Stimulated activated CD4-positive, alpha-beta T cell treated with anti-CD3 and anti-CD28 coated beads, Interleukin-1b, Interleukin-23, amount 100 ng/mL, for 48 hours (primary cell): ENCODE measurements around the gene RCSD1.
"Not testable (repeated sequence)": the region's sequence is repeated elsewhere in the genome, so short reads cannot be mapped to it uniquely, and the experiment has no call there.

ENCODE experiments used
- DNase-seq: peaks from one replicate; pipeline ENCODE4 v3.0.0-alpha.2; 2020

RCSD1 gene

GRCh38 chr1:167717351-167717750, 87.3 kb downstream of the RCSD1 start:
- DNase-seq, result no peak

GRCh38 chr1:167718914-167719691, 89.1 kb downstream of the RCSD1 start:
- no peak for DNase-seq

DNA sequence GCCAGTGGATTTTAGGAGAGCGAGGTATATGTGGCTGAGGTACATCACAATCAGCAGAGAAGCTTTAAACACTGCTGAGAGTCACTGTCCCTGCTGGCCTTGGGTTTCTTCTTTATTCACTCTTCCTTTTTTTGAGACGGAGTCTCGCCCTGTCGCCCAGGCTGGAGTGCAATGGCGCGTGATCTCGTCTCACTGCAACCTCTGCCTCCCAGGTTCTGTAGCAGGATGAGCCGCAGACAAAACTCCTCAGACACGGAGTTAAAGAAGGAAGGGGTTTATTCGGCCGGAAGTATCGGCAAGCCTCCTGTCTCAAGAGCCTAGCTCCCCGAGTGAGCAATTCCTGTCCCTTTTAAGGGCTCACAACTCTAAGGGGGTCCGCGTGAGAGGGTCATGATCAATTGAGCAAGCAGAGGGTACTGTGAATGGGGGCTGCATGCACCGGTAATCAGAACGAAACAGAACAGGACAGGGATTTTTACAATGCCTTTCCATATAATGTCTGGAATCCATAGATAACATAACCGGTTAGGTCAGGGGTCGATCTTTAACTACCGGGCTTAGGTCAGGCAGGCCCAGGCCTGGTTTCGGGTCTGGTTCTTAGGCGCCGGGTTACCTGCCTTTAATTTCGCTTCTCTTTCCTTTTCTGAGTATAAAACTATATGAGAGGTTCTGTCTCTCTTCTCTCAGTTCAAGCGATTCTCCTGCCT, 89.8 kb downstream of the RCSD1 start:
- DNase-seq, result not testable (repeated sequence)

GRCh38 chr1:167720965-167721616, 91.1 kb downstream of the RCSD1 start:
- DNase-seq, result no peak

DNA sequence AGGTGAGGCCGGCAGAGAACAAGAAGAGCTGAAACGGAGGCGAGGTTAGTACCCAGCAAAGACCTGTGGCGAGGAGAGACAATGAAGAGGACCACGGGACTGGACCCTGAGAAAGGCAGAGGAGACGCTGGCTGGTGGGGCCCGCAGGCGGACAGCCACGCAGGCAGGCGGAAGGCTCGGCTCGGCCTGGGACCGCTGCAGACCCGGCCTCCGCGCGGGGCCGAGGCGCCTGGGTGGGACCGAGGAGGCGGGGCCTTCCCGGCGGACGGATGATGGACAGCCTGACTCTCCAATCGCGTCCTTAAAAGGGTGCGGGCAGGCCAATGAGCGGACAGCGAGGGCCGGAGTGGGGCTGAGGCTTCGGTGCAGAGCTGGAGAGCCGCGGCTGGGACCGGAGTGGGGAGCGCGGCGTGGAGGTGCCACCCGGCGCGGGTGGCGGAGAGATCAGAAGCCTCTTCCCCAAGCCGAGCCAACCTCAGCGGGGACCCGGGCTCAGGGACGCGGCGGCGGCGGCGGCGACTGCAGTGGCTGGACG, 91.7 kb downstream of the RCSD1 start, which contains the start of gene MPZL1:
MPZL1 (plus strand) TSS at position 366 of the 535 bp plus-strand sequence. CDS start 170 bp downstream, outside the sequence.
- peak; percentile 92 for DNase-seq

GRCh38 chr1:167722152-167722869, 92.3 kb downstream of the RCSD1 start:
- peak; percentile 32 for DNase-seq

DNA sequence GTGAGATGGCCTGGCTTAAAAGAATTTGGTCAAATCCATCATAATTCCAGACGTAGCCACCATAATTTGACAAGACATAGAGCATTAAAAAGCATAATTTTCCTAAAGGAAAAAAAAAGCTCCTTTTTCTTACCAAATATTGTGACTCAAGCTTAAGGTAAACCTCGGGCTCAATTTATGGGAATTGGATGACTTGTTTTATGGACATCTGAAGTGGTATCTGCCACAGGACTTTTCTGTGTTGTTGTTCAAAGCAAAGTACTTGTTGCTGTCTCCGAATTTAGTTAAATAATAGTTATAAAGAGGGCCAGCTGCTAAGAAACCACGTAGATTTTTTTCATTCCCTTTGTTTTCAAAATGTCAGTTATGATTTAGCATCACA, 92.8 kb downstream of the RCSD1 start:
- no peak for DNase-seq

- DNase-seq, result no peak
These were observed 93.8 kb downstream of the RCSD1 start for GRCh38 chr1:167723707-167724323.

DNA sequence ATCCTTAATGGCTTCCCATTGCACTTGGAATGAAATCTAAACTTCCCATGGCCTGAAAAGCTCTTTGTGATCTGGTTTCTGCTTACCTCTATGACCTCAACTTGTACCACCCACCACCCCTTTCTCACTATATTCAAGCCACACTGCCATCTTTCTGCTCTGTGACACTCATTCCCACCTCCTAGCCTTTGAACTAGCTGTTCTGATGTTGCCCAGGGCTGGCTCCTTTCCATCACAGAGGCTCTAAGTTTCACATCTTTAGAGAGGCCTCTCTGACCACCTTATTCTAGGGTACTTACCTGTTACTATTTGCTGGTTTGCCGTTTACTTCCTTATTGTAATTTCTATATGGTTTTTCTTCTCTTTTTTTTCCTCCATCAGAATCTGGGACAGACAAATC, 96.0 kb downstream of the RCSD1 start:
- DNase-seq, result no peak

DNA sequence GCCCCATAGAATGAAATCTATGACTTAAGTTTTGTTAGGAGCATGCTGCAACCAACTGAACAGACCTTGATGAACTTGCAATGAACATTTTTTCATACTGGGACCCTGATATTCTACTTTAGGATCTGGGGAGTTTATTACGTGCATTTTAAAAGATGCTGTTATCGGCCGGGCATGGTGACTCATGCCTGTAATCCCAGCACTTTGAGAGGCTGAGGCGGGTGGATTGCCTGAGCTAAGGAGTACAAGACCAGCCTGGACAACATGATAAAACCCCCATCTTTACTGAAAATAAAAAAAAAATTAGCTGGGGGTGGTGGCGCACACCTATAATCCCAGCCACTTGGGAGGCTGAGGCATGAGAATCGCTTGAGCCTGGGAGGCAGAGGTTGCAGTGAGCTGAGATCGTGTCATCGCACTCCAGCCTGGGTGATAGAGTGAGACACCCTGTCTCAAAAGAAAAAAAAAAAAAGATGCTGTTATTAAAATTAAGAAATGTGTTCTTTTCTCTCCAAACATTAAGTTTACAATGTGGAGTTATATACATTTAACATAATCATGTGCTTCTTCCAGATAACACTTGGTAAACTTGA, 98.9 kb downstream of the RCSD1 start:
- DNase-seq, result no peak

- no peak for DNase-seq
These were observed 104.2 kb downstream of the RCSD1 start for GRCh38 chr1:167734227-167734626.

- no peak for DNase-seq
These were observed 104.8 kb downstream of the RCSD1 start for GRCh38 chr1:167734841-167735240.

GRCh38 chr1:167737169-167737568, 107.1 kb downstream of the RCSD1 start:
- DNase-seq, result no peak

DNA sequence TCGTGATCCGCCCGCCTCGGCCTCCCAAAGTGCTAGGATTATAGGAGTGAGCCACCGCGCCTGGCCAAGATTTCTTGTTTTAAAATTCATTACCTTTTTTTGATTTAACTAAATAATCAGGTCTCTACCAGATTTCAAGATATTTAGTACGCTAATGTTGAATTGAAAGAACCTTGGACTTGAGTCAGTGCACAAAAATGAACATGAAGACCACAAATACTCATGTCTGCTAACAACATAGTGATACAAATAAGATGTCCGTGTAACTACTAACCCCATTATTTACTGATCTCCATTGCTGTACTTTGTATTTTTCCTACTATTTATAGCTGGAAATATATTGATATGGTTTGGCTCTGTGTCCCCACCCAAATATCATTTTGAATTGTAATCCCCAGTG, 108.1 kb downstream of the RCSD1 start:
- DNase-seq, result no peak

DNA sequence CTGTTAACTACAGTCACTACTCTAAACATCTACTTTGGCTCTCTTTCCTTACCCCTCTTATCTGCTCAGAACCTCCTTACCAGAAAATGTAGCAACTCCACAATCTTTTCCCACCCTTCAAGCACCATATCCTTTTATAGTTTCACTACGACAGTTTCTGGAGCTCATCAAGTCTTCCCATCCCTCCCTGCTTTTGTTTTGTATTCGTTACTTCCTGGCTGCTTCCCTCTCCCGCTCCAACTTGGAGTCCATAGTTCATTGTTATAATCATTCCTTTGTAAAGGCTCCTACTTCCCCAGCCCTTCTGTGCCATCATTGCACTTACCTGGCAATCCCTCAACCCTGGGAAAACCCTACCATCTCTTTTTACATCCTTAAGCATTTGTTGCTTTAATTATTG, 109.7 kb downstream of the RCSD1 start:
- no peak for DNase-seq

- not testable (repeated sequence) for DNase-seq
These were observed 111.1 kb downstream of the RCSD1 start for GRCh38 chr1:167741103-167741502.

DNA sequence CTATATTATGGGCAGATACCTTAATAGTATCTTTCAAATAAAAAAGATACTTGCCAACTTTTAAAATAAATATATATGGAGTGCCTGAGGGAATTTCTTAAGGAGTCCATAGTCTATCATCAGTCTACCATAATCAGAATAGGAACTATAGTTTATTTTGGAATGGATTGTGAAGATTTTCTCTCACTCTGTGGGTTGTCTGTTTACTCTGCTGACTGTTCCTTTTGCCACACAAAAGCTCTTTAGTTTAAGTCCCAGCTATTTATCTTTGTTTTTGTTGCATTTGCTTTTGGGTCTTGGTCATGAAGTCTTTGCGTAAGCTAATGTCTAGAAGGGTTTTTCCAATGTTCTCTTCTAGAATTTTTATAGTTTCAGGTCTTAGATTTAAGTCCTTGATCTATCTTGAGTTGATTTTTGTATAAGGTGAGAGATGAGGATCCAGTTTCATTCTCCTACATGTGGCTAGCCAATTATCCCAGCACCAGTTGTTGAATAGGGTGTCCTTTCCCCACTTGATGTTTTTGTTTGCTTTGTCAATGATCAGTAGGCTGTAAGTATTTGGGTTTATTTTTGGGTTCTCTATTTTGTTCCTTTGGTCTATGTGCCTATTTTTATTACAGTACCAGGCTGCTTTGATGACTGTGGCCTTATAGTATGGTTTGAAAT, 112.5 kb downstream of the RCSD1 start:
- not testable (repeated sequence) for DNase-seq

- no peak for DNase-seq
These were observed 114.9 kb downstream of the RCSD1 start for GRCh38 chr1:167744901-167745300.

- no peak for DNase-seq
These were observed 116.1 kb downstream of the RCSD1 start for GRCh38 chr1:167746013-167746672.

GRCh38 chr1:167746988-167747655, 117.1 kb downstream of the RCSD1 start:
- no peak for DNase-seq
